IPS-18c (cell line): ENCODE results near the gene FARP1.

Source experiments
- H3K4me3 ChIP-seq: 2 replicates; pipeline ENCODE4 v1.7.0; 2013; ENCODE audit warnings: low read depth, mild to moderate bottlenecking, low read length, moderate library complexity; ENCODE audit not compliant: insufficient read depth
- H3K9me3 ChIP-seq: one replicate; pipeline ENCODE4 v1.6.1; 2013; ENCODE audit warnings: mild to moderate bottlenecking, low read length, moderate library complexity; ENCODE audit not compliant: control insufficient read depth, insufficient read depth

Gene FARP1

DNA sequence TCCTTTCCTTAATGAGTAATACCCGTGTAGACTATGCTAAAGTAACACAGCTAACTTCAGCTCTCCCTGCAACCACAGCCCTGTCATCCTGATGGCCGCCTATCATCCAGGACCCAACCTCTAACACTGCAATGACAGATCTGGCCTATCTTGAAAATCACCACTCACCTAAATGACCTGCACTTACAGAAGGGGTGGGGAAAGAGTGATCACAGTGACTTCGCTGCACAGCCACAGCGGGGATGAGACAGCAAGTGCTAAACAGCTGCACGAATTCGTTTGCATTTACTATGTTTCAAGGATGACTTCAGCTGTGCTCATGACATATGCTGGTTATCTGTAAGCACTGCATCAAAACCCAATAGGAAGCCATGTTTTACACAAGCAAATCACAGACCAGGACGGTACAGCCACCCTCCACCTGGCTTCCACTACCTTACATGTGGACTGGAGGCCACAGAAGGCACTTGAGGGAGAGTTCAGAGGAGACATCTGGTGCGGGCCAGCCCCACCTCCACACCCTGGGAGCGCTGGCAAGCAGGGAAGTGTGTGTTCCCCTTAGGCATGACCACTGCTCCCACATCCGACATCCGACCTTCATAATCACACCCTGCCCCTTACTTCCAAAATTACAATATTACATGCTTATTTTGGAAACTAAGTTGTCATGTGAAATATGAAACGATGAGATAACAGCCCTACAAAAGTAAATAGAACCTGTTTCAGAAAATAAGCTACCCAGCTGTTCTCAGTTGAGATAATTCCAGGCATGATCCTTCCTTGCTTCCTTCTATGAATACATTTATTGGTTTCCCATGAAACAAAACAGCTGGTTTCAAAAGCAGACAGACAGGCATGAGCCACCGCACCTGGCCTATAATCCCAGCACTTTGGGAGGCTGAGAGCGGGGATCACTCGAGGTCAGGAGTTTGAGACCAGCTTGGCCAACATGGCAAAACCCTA is 338.3 kb downstream of the FARP1 start:
- no peaks in the 10 kb centered on the region for H3K9me3 ChIP-seq
- no peak overlapping the region for H3K4me3 ChIP-seq

DNA sequence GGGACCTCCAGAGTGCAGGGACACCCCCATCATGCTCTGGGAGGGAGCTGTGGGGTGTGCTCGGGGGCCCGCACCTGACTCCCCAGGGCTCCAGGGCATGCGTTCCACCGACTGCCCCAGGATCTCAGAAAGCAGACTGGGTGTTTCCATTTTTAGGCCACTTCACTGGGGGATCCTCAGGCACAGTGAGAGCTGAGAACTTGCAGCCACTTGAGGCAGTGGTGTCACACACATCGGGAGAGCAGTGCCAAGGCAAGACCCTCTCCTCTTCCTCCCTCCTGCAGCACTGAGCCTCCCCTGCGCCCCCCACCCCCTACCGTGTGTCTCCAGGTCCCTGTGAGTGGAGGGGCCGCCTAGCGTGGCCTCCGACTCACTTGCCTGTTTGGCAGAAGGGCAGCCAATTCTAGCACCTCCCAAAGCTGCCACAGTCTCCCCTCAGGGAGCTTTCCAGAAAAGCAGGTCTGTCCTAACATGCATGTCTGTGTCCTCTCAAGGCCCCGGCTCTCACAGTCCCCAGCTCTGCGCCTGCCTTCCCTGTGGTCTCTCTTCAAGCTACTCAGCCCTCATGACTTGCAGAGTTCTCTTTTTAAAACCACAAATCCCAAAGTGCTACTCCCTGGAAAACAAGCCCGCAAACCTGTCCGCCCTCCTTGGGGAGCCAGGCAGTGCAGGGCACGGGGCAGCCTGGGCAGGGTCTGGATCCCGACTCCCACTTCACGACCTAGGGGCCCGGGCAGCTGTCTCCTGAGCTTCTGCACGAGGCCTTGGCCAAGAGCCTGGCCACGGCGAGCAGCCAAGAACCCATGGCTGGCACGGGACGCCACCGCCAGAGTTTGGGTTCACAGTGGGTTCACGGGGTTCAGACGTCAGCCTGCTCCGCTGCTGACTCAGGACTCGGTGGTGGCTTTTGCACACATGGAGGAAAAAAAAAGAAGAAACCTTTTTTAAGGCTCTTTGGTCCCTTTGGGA is 339.9 kb downstream of the FARP1 start:
- no peak overlapping the region for H3K4me3 ChIP-seq
- H3K9me3 ChIP-seq = no peaks in the 10 kb centered on the region

DNA sequence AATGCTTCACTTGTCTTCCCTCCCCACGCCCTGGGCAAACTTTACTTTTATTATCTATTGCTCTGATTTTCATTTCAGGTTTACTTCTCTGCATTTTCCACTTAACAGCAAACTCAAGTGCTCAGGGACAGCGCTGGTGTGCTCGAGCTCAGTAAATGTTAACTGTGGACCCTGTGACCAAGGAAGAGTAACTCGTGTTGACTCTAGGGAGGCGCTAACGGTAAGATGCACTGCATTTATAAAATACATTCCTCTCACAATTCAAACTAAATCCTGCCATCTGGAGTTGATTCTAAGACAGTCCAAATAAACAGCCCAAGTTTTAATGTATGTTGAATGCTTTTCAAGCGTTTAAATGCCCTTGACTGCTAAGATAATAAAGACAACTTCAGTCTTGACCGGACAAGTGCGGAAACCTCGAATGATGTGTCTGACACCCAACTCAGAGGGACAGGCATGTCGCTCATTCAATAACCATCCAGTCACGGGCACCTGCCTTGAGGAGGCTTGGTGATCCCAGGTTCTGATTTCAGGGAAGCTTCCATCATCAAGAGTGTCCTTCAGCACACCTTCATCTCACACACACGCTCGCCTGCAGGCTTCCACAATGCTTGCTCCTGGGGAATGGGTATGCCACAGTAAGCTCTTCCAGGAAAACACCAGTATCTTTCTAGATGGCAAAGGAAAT is 340.9 kb downstream of the FARP1 start:
- no peaks in the 10 kb centered on the region for H3K9me3 ChIP-seq
- no peak overlapping the region for H3K4me3 ChIP-seq

DNA sequence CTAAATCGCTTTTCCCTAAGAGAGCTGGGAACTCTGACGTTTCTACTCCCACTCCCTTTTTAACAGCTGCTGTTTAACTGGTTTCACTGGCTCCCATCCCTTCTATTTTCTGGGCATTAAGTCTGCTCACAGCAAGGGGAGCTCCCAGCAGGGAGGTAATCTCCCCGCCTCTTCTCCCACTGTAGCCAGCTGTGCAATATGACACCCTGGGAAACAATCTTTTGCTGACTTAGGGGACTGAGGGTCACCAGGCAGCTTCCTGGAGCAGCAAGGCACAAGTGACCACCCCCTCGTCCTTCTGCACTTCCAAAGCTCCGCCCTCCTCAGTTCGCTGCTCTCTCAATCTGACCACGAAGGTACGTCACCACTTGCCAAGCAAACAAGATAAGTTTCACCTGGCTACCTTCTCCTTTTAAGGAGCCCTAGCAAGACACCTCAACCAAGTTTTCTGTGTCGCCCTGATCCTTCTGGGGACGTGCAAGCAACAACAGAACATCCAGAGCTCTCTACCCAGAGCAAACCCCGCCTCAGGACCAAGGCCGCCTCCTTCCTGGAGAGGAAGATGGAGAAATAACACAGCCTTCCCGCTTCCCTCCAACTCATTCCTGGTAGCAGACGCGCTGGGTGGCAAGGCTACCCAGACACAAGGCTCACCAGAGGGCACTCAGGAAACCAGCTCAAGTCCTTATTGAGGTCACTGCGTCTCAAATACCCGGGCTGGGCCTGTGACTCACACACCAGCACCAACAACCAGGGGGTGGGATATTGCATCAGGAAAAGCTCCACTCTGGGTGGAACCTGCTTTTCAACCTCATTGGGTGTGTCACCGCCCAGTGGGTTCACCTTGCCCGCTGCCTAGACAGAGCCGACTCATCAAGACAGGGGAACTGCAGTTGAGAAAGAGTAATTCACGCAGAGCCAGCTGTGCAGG is 341.7 kb downstream of the FARP1 start:
- H3K9me3 ChIP-seq = no peaks in the 10 kb centered on the region
- 0 out of 2 replicates have a peak overlapping the region, but pooled peaks have one; percentile 16 for H3K4me3 ChIP-seq

DNA sequence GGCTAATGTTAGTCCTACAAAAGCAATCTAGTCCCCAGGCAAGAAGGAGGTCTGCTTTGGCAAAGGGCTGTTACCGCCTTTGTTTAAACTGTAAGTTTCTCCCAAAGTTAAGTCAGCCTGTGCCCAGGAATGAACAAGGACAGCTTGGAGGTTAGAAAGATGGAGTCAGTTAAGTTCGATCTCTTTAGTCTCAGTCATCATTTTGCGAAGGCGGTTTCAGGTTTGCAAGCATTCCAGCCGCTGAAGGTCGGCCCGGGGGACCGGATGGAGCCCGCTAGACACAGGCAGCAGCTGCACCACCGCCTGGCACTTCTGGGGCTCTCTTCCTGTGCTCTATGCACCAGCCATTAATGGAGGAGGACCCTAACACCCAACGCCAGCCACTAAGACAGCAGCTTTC is 342.7 kb downstream of the FARP1 start:
- no peak overlapping the region for H3K4me3 ChIP-seq
- no peaks in the 10 kb centered on the region for H3K9me3 ChIP-seq

DNA sequence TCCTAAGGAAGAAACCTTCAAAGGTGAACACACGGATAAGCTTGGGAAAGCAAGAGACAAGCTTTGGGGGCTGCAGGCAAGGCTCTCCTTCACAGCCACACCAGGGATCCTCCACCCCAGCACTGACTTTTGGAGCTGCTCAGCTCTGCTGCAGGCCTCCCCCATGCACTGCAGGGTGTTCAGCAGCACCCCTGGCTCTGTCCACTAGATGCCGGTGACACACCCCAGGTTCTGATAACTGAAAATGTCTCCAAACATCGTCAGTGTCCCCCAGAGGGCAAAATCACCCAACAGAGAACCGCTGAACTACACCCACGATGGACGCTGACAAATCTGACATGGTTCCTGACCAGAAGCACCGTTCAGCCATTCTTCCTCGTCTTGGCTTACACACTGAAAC is 343.5 kb downstream of the FARP1 start:
- Histone ChIP-seq H3K9me3 (no peaks in the 10 kb centered on the region), H3K4me3 (no peak overlapping the region)

DNA sequence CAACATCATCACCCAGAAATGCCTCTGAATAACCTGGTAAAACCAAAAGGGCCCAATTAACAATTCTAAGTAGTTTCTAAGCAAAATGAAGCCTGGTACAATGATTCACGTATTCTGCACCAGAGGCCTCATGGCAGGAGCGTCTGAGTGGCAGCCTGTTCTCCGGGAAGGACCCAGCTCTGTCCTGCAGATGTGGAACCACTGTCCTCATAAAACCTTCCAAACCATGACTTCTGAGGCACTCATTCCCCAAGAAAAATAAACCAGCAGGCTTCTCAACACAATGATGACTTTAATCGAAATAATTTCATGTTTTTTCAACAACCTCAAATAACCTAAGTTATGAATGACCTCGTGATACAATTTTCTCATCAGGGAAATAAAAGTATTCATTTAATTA is 344.1 kb downstream of the FARP1 start:
- no peak overlapping the region for H3K4me3 ChIP-seq
- H3K9me3 ChIP-seq = no peaks in the 10 kb centered on the region

DNA sequence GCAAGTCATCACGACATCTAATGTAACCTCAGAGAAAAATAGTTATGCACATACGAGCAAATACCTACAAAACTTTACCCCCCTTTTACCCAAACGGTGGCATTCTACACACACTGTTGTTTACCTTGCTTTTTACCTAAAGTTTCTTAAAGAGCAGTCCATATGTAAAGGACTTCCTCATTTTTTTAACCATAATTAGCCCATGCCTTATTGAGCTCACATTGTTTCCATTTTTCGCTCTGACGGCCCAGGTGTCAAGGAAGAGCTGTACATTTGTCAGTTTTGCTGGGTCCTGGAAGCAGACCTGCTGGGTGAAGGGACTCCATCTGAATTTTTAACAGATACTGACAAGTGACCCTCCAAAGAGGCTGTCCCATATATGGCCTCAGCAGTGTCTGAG is 344.6 kb downstream of the FARP1 start:
- H3K9me3 ChIP-seq = no peaks in the 10 kb centered on the region
- no peak overlapping the region for H3K4me3 ChIP-seq

DNA sequence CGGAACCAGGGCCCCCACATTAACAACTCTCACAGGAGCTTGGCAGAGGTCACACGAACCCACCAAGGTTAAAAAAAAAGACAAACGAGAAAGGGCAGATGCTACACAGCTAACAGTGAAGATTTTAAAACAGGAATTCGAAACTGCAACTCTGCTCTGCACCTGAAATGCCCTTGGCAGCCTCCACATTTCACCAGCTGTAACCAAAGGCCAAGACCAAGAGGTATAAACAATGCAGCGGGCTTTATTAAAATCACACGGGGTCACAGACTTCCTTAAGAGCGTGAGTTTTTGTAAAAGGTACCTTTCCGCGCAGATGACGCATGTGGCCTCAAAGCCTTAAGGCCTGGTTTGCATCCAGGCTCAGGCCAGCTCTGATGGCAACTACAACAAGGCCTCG is 345.8 kb downstream of the FARP1 start:
- no peak overlapping the region for H3K4me3 ChIP-seq
- no peaks in the 10 kb centered on the region for H3K9me3 ChIP-seq

DNA sequence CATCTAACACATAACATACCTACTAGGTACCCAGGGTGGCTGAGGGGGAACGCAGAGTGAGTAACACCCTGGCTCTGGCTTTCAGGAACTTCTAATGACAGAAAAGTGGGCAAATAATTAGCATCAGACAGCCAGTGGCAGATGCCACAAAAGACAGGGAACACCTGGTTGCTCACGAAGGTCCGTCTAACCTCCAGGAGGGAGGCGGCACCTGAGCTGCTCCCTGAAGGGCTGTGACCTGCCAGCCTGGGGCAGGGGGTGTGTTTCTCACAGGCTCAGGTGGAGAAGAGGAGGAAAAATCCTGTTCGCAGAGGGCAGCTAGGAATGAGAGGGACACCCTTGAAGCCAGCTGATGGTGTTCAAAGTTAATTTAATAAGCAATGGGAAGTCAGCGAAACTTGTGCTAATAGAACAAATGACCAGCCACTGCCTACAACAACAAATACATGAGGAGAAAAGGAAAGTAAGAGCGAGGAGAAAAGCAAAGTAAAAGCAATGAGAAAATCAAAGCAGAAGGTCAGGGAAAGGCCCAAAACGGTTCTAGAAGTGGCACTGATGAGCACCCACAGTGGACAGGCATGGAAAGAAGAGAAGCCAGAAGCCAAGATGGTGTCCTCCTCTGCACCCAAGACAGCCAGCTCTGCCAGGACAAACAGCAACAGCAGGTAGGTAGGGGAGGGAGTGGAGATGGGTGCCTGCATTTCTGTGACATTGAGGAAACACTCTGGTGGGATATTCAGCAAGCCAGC is 346.7 kb downstream of the FARP1 start:
- Histone ChIP-seq H3K4me3 (no peak overlapping the region), H3K9me3 (no peaks in the 10 kb centered on the region)

DNA sequence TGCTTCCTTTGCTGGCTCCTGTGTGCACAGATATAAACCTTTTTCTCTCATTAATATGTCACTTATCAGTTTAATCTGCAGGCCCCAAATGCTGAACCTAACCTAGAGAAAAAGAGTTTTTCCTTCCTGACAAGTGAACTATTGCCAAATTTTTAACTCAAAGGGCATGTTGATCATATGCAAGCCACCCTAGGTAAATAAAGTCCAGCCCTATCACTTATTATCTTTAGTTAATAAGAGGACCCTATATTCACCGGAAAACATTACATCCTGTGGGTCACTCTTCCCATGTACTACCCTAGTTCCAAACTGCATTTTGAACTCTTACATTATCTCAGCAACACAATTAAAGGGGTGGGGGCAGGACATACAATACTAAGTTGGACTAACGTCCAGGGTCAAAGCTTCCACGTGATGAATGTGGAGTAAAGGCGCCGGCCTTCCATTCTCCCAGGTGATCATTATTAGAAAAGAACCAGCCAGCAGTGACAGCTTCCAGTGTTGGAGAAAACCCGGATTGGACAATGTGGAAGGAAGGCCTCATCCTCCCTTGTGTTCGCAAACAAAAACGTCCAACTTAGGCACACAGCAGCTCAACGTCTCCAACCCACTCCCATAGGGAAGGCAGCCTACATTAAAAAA is 347.4 kb downstream of the FARP1 start:
- no peaks in the 10 kb centered on the region for H3K9me3 ChIP-seq

DNA sequence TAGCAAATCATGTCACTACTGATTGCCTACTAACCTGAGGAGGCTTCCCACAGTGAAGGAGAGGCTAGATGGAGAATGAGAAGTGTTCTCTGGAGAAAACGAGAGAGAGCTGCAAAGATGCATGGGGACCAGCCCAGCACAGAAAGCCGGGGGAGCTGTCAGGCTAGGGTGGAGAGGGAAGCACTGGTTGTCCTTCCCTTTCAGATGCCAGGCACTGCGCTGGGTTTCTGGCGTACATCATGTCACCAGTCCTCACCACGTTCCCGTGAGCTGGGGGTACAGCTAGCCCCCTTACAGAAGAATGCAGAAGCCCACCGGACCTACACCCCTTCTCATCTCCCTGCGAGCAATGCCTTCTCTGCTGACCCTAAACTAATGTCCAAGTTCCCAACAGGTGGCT is 348.0 kb downstream of the FARP1 start:
- Histone ChIP-seq H3K9me3 (no peaks in the 10 kb centered on the region), H3K4me3 (no peak overlapping the region)

More for the DNA sequence above, 347.4 kb downstream of the FARP1 start:
- no peak overlapping the region for H3K4me3 ChIP-seq

DNA sequence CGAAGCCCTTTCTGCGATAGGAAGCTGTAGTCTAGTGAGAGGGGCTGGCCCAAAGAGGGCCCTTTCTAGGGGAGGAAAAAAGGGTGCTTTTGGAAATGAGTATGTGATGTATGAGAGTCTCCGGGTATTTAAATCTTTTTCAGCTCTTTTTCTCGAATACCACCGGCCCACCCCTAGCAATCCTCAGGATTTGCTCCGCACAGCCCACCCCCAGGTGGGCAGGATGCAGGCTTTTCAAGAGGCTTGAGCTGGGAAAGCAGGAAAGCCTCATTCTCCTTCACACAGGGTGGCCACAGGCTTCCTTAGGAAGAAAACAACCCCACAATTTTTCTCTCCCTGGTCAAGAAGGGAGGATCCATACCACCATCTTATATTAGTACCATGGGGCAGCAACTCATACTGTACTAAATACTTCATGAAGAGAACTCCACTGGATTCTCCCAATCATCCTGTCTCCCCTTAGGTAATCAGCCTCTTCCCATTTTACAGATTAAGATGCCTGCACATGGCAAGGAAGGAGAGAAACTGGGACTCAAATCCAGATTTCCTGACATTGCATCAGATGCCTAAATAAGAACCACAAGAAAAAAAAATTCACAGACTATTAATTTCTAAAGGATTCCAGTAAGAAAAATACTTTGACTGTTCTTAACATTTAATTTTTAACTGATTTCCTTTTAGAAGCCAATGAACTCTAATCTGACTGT is 349.6 kb downstream of the FARP1 start:
- H3K4me3 ChIP-seq = no peak overlapping the region
- no peaks in the 10 kb centered on the region for H3K9me3 ChIP-seq

DNA sequence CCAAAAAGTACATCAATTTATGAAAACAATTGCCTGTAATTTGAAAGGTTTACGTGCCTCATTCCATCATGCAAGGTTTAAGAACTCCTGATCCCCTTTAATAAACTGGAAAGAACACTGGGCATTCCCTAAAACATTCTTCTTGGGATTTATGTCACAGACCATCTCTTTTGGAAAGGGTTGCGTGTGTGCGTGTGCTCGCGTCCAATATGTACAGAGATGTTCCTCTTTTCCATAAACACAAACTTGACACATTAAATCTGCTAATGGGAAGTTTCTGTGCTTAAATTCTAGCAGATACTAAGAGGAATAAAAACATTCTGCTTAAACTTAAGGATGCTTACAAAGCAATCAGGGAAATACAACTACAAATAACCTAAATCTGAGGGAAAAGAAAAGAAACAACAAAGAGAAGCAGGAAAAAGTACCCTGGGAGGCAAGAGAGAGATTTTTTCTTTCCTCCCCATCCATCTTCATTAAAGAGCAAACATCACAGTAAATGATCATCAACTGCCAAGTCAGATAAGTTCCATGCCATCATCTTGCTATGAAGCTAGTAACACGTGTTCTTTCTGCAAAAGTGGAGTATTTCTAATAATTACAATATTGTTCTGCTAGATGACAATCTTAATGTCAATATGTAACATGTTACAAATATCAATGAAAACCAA is 350.3 kb downstream of the FARP1 start:
- H3K9me3 ChIP-seq = no peaks in the 10 kb centered on the region

More for the DNA sequence above, 350.3 kb downstream of the FARP1 start:
- no peak overlapping the region for H3K4me3 ChIP-seq
